ENCODE results near the gene SLC39A8.
"Not testable (repeated sequence)": the region's sequence is repeated elsewhere in the genome, so short reads cannot be mapped to it uniquely, and the experiment has no call there.

SLC39A8 gene

GRCh38 chr4:102302762-102303161 lies 42.5 kb downstream of the SLC39A8 start:
- H3K9me3 ChIP-seq (replicated peaks in 1 of 11) = peaks cover 0 to under 1% (median 0%) of the 10 kb centered on the region in 11 experiments; a peak in 1 of 22 replicates
- H3K4me3 ChIP-seq = no peak overlapping the region
- peaks cover 10 to 25% (median 16%) of the 10 kb centered on the region in 10 experiments for H3K4me1 ChIP-seq
- H3K27ac ChIP-seq = no peak overlapping the region
- no peak overlapping the region for H3K4me2 ChIP-seq
- no peaks in the 10 kb centered on the region for H4K20me1 ChIP-seq
- no peaks in the 10 kb centered on the region for H3K27me3 ChIP-seq
- peaks cover 0 to 56% (median 23%) of the 10 kb centered on the region in 11 experiments; a peak in 17 of 22 replicates for H3K36me3 ChIP-seq
- no peak overlapping the region for H3K9ac ChIP-seq
- TF ChIP-seq Cebpa-rat (IDR thresholded peaks at IDR 0.05) = no peak

DNA sequence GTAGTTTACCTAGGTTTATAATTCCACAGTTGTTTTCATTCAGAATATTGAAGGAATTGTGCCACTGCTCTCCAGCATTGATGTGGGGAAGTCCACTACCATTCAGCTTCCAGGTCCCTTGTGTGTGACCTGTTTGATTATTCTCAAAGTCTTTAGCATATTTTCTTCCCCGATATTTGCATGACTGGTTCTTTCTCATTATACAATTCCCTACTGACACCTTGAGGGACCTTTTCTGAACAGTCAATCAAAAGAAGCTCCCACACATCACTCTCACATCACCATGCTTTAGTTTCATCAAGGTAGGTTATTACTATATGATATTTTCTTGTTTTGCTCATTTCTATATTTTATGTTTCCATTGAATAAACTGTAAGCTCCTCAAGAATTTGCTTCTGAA lies 44.1 kb downstream of the SLC39A8 start:
- H3K9me3 ChIP-seq (replicated peaks in 1 of 11) = peaks cover 0 to 8% (median 0%) of the 10 kb centered on the region in 11 experiments; a peak in 4 of 22 replicates
- H3K36me3 ChIP-seq = peaks cover 10 to 60% (median 38%) of the 10 kb centered on the region in 11 experiments
- H3K27ac ChIP-seq = no peak overlapping the region
- no peaks in the 10 kb centered on the region for H4K20me1 ChIP-seq
- H3K4me2 ChIP-seq = no peak overlapping the region
- no peak overlapping the region for H3K4me3 ChIP-seq
- H3K4me1 ChIP-seq = peaks cover 10 to 17% (median 12%) of the 10 kb centered on the region in 10 experiments
- H3K27me3 ChIP-seq = no peaks in the 10 kb centered on the region
- no peak overlapping the region for H3K9ac ChIP-seq
- TF ChIP-seq Cebpa-rat (IDR thresholded peaks at IDR 0.05) = no peak

GRCh38 chr4:102299354-102300107 lies 45.8 kb downstream of the SLC39A8 start:
- H3K4me2 ChIP-seq = peak overlapping the region; percentile 46 to 76 (median 63); a peak in 19 of 22 replicates
- H3K9ac ChIP-seq = no peak overlapping the region
- no peaks in the 10 kb centered on the region for H4K20me1 ChIP-seq
- no peaks in the 10 kb centered on the region for H3K27me3 ChIP-seq
- peaks cover 0 to 14% (median 0%) of the 10 kb centered on the region in 11 experiments; a peak in 6 of 22 replicates for H3K9me3 ChIP-seq (replicated peaks in 1 of 11)
- H3K4me3 ChIP-seq = no peak overlapping the region
- TF ChIP-seq Cebpa-rat (IDR thresholded peaks at IDR 0.05) = no peak
- peak overlapping the region in 1 of 11 experiments; percentile 7; a peak in 1 of 22 replicates for H3K27ac ChIP-seq
- peaks cover 14 to 59% (median 36%) of the 10 kb centered on the region in 11 experiments; a peak in 21 of 22 replicates for H3K36me3 ChIP-seq
- peaks cover 10 to 17% (median 12%) of the 10 kb centered on the region in 10 experiments for H3K4me1 ChIP-seq

- H3K4me1 ChIP-seq = peaks cover 10 to 17% (median 12%) of the 10 kb centered on the region in 10 experiments
- peak overlapping the region; percentile 46 to 76 (median 63) for H3K4me2 ChIP-seq
- TF ChIP-seq Cebpa-rat (IDR thresholded peaks at IDR 0.05) = no peak
- peak overlapping the region in 3 of 11 experiments; percentile 7 to 29 (median 7); a peak in 4 of 22 replicates for H3K27ac ChIP-seq
- H3K27me3 ChIP-seq = no peaks in the 10 kb centered on the region
- H3K9ac ChIP-seq = no peak overlapping the region
- H3K36me3 ChIP-seq = peaks cover 14 to 59% (median 33%) of the 10 kb centered on the region in 11 experiments; a peak in 21 of 22 replicates
- H3K4me3 ChIP-seq = no peak overlapping the region; a peak in 1 of 20 replicates
- peaks cover 0 to 14% (median 0%) of the 10 kb centered on the region in 11 experiments; a peak in 6 of 22 replicates for H3K9me3 ChIP-seq (replicated peaks in 1 of 11)
- H4K20me1 ChIP-seq = no peaks in the 10 kb centered on the region
These were observed 46.6 kb downstream of the SLC39A8 start for GRCh38 chr4:102298716-102299115.

GRCh38 chr4:102295153-102295862 lies 50.0 kb downstream of the SLC39A8 start:
- peaks cover 14 to 71% (median 42%) of the 10 kb centered on the region in 11 experiments; a peak in 21 of 22 replicates for H3K36me3 ChIP-seq

DNA sequence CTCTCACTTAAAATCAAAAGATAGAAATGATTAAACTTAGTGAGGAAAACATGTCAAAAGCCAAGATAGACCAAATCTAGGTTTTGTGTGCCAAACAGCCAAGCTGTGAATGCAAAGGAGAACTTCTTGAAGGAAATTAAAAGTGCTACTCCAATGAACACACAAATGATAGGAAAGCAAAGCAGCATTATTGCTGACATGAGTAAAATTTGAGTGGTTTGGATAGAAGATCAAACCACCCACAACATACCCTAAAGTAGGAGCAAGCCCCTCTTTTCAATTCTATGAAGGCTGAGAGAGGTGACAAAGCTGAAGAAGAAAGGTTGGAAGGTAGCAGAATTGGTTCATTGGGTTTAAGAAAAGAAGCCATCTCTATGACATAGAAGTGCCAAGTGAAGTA lies 56.8 kb downstream of the SLC39A8 start:
- H3K9me3 ChIP-seq (replicated peaks in 1 of 11) = peaks cover 0 to 25% (median 21%) of the 10 kb centered on the region in 11 experiments; a peak in 14 of 22 replicates
- no peak overlapping the region for H3K4me2 ChIP-seq
- H4K20me1 ChIP-seq = no peaks in the 10 kb centered on the region
- no peak overlapping the region for H3K9ac ChIP-seq
- no peaks in the 10 kb centered on the region for H3K4me1 ChIP-seq
- no peak overlapping the region for H3K27ac ChIP-seq
- H3K27me3 ChIP-seq = no peaks in the 10 kb centered on the region
- TF ChIP-seq Cebpa-rat (IDR thresholded peaks at IDR 0.05) = no peak
- H3K4me3 ChIP-seq = no peak overlapping the region
- peaks cover 11 to 58% (median 35%) of the 10 kb centered on the region in 11 experiments; a peak in 21 of 22 replicates for H3K36me3 ChIP-seq

More at GRCh38 chr4:102295153-102295862, 50.0 kb downstream of the SLC39A8 start:
- Histone ChIP-seq H3K27ac (no peak overlapping the region), H3K27me3 (no peaks in the 10 kb centered on the region), H3K4me2 (no peak overlapping the region), H4K20me1 (no peaks in the 10 kb centered on the region), H3K9me3 (replicated peaks in 1 of 11) (peaks cover 0 to 22% (median 7%) of the 10 kb centered on the region in 11 experiments; a peak in 12 of 22 replicates), H3K4me1 (peaks cover 10 to 17% (median 12%) of the 10 kb centered on the region in 10 experiments), H3K9ac (no peak overlapping the region), H3K4me3 (no peak overlapping the region)
- no peak for TF ChIP-seq Cebpa-rat (IDR thresholded peaks at IDR 0.05)

- H3K9ac ChIP-seq = no peak overlapping the region
- H3K9me3 ChIP-seq (replicated peaks in 1 of 11) = peaks cover 0 to 24% (median 14%) of the 10 kb centered on the region in 11 experiments; a peak in 14 of 22 replicates
- no peaks in the 10 kb centered on the region for H3K4me1 ChIP-seq
- no peak overlapping the region for H3K4me3 ChIP-seq
- no peaks in the 10 kb centered on the region for H3K27me3 ChIP-seq
- H3K27ac ChIP-seq = no peak overlapping the region
- no peaks in the 10 kb centered on the region for H4K20me1 ChIP-seq
- no peak for TF ChIP-seq Cebpa-rat (IDR thresholded peaks at IDR 0.05)
- peaks cover 11 to 53% (median 25%) of the 10 kb centered on the region in 11 experiments; a peak in 21 of 22 replicates for H3K36me3 ChIP-seq
- no peak overlapping the region for H3K4me2 ChIP-seq
These were observed 59.5 kb downstream of the SLC39A8 start for GRCh38 chr4:102285831-102286230.

DNA sequence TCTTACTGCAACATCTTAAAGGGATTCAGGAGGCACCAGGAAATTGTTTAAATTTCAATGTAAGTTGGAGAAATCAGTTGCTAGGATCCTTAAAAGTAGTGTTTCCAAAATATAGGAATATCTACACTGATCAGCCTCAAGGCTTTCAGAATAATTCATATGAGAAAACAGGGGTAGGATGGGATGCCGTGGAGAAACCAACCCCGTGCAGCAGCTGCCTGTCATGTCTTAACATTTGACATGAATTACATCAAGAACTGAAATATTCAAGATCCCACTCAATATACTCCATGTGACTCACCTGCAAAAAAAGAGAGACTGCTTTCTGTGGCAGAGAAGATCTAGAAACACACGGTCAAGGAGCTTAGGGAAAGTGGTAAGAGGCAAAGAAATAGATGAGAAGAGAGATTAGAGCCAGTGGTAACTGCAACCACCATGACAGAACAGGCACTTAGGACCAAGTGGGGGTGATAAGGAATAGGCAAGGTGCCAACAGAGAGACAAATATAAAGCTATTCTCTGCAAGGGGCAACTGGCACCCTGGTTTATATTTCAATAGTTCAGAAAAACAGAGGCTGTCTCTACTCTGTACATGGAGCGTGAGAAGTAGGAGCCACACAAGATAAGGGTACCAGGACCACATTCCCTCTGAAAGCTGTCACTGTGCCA lies 64.0 kb downstream of the SLC39A8 start:
- Histone ChIP-seq H3K4me2 (no peak overlapping the region), H3K4me3 (no peak overlapping the region), H3K27ac (no peak overlapping the region), H3K27me3 (no peaks in the 10 kb centered on the region), H3K36me3 (peaks cover 7 to 35% (median 15%) of the 10 kb centered on the region in 11 experiments; a peak in 16 of 22 replicates), H4K20me1 (no peaks in the 10 kb centered on the region), H3K9ac (no peak overlapping the region), H3K9me3 (replicated peaks in 1 of 11) (peaks cover 9 to 24% (median 16%) of the 10 kb centered on the region in 11 experiments; a peak in 15 of 22 replicates), H3K4me1 (no peaks in the 10 kb centered on the region)
- TF ChIP-seq Cebpa-rat (IDR thresholded peaks at IDR 0.05) = no peak

- H3K4me2 ChIP-seq, H3K27ac ChIP-seq, H3K9ac ChIP-seq, H3K4me3 ChIP-seq, H4K20me1 ChIP-seq, H3K4me1 ChIP-seq, H3K27me3 ChIP-seq: not testable (repeated sequence)
- Histone ChIP-seq H3K9me3 (replicated peaks in 1 of 11) (peaks cover 0 to 14% (median 3%) of the 10 kb centered on the region in 11 experiments; a peak in 5 of 22 replicates), H3K36me3 (peaks cover 5 to 29% (median 22%) of the 10 kb centered on the region in 11 experiments; a peak in 17 of 22 replicates)
These were observed 72.0 kb downstream of the SLC39A8 start for GRCh38 chr4:102273317-102273716.

All from BLaER1 treated with 17β-estradiol and CSF1 and Interleukin-3, amounts not matched to agents 10 nM and 100 nM (cell line).